Measurements from ENCODE around the gene ZFPM1.

ZFPM1 gene

DNA sequence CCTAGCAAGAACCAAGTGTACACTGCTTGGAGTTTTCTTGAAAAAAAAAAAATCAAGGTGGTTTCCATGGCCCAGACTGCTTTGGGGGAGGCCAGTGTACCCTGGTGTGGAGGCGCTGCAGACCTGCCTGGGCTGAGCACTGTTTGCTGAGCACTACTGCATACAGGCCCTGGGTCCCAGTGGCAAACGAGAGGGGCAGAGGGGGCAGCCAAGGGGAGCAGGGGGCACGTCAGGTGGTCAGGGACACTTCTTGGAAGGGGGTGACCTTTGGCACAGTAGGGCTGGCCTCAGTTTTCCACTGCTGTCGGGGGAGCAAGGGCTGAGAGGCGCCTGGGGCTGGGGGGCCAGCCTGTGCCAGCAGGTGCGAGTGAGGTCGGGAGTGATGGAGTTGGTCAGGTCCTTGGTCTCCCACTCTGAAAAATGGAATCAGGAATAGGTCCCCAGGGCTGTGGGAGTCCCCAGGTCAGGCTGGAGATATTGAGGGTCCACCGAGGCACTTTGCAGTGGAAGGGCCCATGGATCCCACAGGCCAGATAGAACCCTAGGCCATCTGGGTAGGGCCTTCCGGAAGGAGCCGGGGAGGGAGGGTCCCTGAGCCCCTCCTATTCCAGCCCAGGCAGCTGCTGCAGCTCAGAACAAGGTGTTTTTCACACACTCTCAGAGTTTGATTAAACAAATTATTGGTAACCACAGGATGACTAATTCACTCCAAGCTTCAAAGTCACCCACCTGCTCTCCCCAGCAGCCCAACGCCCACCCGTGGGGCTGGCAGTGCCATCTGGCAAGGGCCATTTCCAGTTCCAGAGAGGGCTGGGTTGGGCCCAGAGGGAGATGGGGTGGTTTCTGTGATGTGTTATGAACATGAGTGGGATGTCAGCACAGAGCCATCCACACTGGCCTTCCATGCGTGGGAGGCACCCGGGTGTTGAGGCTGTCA lies 3.5 kb downstream of the ZFPM1 start:
- Histone ChIP-seq H2BK120ac (ENCODE audit: insufficient read depth, low read length, poor library complexity) (no peak overlapping the region), H3K27ac (ENCODE audit: low read depth, low read length) (no peak overlapping the region), H3K14ac (ENCODE audit: low read length) (no peak overlapping the region), H3K18ac (ENCODE audit: low read length) (no peak overlapping the region), H2AFZ (ENCODE audit: insufficient read depth, low read length, poor library complexity) (no peak overlapping the region), H3K23ac (ENCODE audit: low read length) (no peak overlapping the region), H3K27me3 (ENCODE audit: insufficient read depth, low read length) (no peaks in the 10 kb centered on the region), H4K91ac (ENCODE audit: low read depth, low read length) (no peak overlapping the region), H2BK12ac (ENCODE audit: low read length) (no peak overlapping the region), H4K12ac (ENCODE audit: low read depth, low read length) (no peak overlapping the region), H3K9me3 (ENCODE audit: insufficient read depth, low read depth, low read length) (no peaks in the 10 kb centered on the region), H3K36me3 (ENCODE audit: control insufficient read depth in 1 of 2, insufficient read depth in 2 of 2, low read length in 2 of 2) (no peaks in the 10 kb centered on the region), H3K4me1 (ENCODE audit: control insufficient read depth in 1 of 2, insufficient read depth in 2 of 2, low read length in 2 of 2) (peaks cover 18 to 26% of the 10 kb centered on the region in 2 experiments), H2AK5ac (ENCODE audit: low read length) (no peak overlapping the region), H3K4ac (ENCODE audit: low read depth, low read length) (no peak overlapping the region), H4K8ac (ENCODE audit: low read depth, low read length) (no peak overlapping the region), H3K4me3 (ENCODE audit: low read depth, low read length) (no peak overlapping the region), H3K9ac (ENCODE audit: low read length) (no peak overlapping the region), H3K79me2 (ENCODE audit: control insufficient read depth, insufficient read depth, low read length, poor library complexity) (peaks cover 4% of the 10 kb centered on the region), H2BK5ac (ENCODE audit: low read depth, low read length, poor library complexity) (no peak overlapping the region), H3K4me2 (ENCODE audit: low read length) (peak overlapping the region; percentile 86), H3K79me1 (ENCODE audit: low read length) (peaks cover 11% of the 10 kb centered on the region)
- DNase-seq = no peak
- WGBS (ENCODE audit: extremely low coverage, insufficient coverage, insufficient read length) = no CpG with 5 or more reads among the region's 14 CpGs

GRCh38 chr16:88458039-88458772 lies 5.1 kb downstream of the ZFPM1 start:
- Histone ChIP-seq H2BK12ac (ENCODE audit: low read length) (no peak overlapping the region), H3K18ac (ENCODE audit: low read length) (no peak overlapping the region), H3K23ac (ENCODE audit: low read length) (no peak overlapping the region), H4K91ac (ENCODE audit: low read depth, low read length) (no peak overlapping the region), H3K79me1 (ENCODE audit: low read length) (peaks cover 11% of the 10 kb centered on the region), H3K9me3 (ENCODE audit: insufficient read depth, low read depth, low read length) (no peaks in the 10 kb centered on the region), H2AK5ac (ENCODE audit: low read length) (no peak overlapping the region), H3K79me2 (ENCODE audit: control insufficient read depth, insufficient read depth, low read length, poor library complexity) (peaks cover 4% of the 10 kb centered on the region), H4K12ac (ENCODE audit: low read depth, low read length) (no peak overlapping the region), H2AFZ (ENCODE audit: insufficient read depth, low read length, poor library complexity) (no peak overlapping the region), H3K4me3 (ENCODE audit: low read depth, low read length) (no peak overlapping the region), H3K4me1 (ENCODE audit: control insufficient read depth in 1 of 2, insufficient read depth in 2 of 2, low read length in 2 of 2) (peaks cover 16 to 22% of the 10 kb centered on the region in 2 experiments), H3K9ac (ENCODE audit: low read length) (no peak overlapping the region), H3K27ac (ENCODE audit: low read depth, low read length) (no peak overlapping the region), H3K36me3 (ENCODE audit: control insufficient read depth in 1 of 2, insufficient read depth in 2 of 2, low read length in 2 of 2) (no peaks in the 10 kb centered on the region), H3K4ac (ENCODE audit: low read depth, low read length) (no peak overlapping the region), H3K14ac (ENCODE audit: low read length) (no peak overlapping the region), H3K27me3 (ENCODE audit: insufficient read depth, low read length) (no peaks in the 10 kb centered on the region), H3K4me2 (ENCODE audit: low read length) (no peak overlapping the region), H2BK120ac (ENCODE audit: insufficient read depth, low read length, poor library complexity) (no peak overlapping the region), H2BK5ac (ENCODE audit: low read depth, low read length, poor library complexity) (no peak overlapping the region), H4K8ac (ENCODE audit: low read depth, low read length) (no peak overlapping the region)
- DNase-seq = no peak
- WGBS (ENCODE audit: extremely low coverage, insufficient coverage, insufficient read length) = no CpG with 5 or more reads among the region's 20 CpGs

DNA sequence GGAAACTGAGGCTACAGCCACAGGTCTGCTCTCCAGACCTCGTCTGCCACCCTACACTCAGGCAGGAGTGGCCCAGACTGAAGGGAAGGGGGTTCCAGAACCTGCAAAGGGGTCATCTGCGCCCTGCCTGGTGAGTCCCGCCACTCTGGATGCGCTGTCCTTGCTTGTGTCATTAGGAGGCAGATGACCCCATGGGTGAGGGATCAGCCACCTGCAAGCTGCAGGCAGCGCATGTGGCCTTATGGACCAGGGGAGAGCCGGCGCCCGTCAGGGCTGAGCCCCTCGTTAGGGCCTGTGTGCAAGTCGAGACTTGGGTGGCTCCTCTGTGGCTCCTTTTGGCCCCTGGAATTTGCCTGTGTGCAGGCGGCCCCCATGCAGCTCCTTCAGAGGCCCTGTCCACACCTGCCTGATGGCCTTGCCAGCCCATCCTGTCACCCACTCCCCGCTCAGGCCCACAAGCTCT lies 5.7 kb downstream of the ZFPM1 start:
- Histone ChIP-seq H4K91ac (ENCODE audit: low read depth, low read length) (no peak overlapping the region), H3K4me2 (ENCODE audit: low read length) (no peak overlapping the region), H3K27ac (ENCODE audit: low read depth, low read length) (no peak overlapping the region), H3K14ac (ENCODE audit: low read length) (no peak overlapping the region), H2BK120ac (ENCODE audit: insufficient read depth, low read length, poor library complexity) (no peak overlapping the region), H3K9me3 (ENCODE audit: insufficient read depth, low read depth, low read length) (no peaks in the 10 kb centered on the region), H3K4ac (ENCODE audit: low read depth, low read length) (no peak overlapping the region), H3K36me3 (ENCODE audit: control insufficient read depth in 1 of 2, insufficient read depth in 2 of 2, low read length in 2 of 2) (no peaks in the 10 kb centered on the region), H4K12ac (ENCODE audit: low read depth, low read length) (no peak overlapping the region), H3K4me1 (ENCODE audit: control insufficient read depth in 1 of 2, insufficient read depth in 2 of 2, low read length in 2 of 2) (peaks cover 16 to 22% of the 10 kb centered on the region in 2 experiments), H3K79me2 (ENCODE audit: control insufficient read depth, insufficient read depth, low read length, poor library complexity) (peaks cover 4% of the 10 kb centered on the region), H3K27me3 (ENCODE audit: insufficient read depth, low read length) (no peaks in the 10 kb centered on the region), H3K79me1 (ENCODE audit: low read length) (peaks cover 9% of the 10 kb centered on the region), H3K18ac (ENCODE audit: low read length) (no peak overlapping the region), H4K8ac (ENCODE audit: low read depth, low read length) (no peak overlapping the region), H3K23ac (ENCODE audit: low read length) (no peak overlapping the region), H2BK5ac (ENCODE audit: low read depth, low read length, poor library complexity) (no peak overlapping the region), H2BK12ac (ENCODE audit: low read length) (no peak overlapping the region), H2AFZ (ENCODE audit: insufficient read depth, low read length, poor library complexity) (no peak overlapping the region), H2AK5ac (ENCODE audit: low read length) (no peak overlapping the region), H3K9ac (ENCODE audit: low read length) (no peak overlapping the region), H3K4me3 (ENCODE audit: low read depth, low read length) (no peak overlapping the region)
- DNase-seq = no peak
- WGBS (ENCODE audit: extremely low coverage, insufficient coverage, insufficient read length) = no CpG with 5 or more reads among the region's 12 CpGs

DNA sequence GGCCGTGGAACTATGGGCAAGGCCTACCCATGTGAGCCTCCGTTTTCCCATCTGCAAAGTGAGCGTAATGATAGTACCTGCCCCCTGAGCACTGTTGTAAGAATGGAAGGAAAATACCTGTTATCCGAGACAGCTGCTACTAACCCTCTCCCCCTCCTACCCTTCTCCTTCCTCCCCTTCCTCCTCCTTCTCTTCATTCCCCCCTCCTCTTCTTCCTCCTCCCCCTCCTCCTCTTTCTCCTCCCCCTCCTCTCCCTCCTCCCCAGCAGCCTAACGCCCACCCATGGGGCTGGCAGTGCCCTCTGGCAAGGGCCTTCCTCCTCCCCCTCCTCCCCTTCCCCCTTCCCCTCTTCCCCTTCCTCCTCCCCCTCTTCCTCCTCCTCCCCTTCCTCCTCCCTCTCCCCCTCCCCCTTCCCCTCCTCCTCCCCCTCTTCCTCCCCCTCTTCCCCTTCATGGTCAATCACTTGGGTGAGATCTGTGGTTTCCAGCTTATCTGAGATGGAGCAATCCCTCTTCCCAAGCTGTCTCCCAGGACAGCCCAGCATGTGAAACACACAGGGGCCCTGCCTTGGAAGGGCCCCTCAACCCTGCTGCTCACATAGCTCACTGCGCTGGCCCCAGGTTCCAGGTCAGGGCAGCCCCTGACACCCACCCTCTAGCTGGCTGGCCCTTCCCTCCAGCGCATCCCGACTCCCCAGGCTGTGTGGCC lies 6.4 kb downstream of the ZFPM1 start:
- Histone ChIP-seq H3K4me2 (ENCODE audit: low read length) (no peak overlapping the region), H2AFZ (ENCODE audit: insufficient read depth, low read length, poor library complexity) (no peak overlapping the region), H4K12ac (ENCODE audit: low read depth, low read length) (no peak overlapping the region), H3K23ac (ENCODE audit: low read length) (no peak overlapping the region), H2BK5ac (ENCODE audit: low read depth, low read length, poor library complexity) (no peak overlapping the region), H3K79me1 (ENCODE audit: low read length) (peaks cover 3% of the 10 kb centered on the region), H3K4me3 (ENCODE audit: low read depth, low read length) (no peak overlapping the region), H3K36me3 (ENCODE audit: control insufficient read depth in 1 of 2, insufficient read depth in 2 of 2, low read length in 2 of 2) (no peaks in the 10 kb centered on the region), H3K27me3 (ENCODE audit: insufficient read depth, low read length) (no peaks in the 10 kb centered on the region), H2AK5ac (ENCODE audit: low read length) (no peak overlapping the region), H3K9me3 (ENCODE audit: insufficient read depth, low read depth, low read length) (no peaks in the 10 kb centered on the region), H4K8ac (ENCODE audit: low read depth, low read length) (no peak overlapping the region), H2BK12ac (ENCODE audit: low read length) (no peak overlapping the region), H3K4ac (ENCODE audit: low read depth, low read length) (no peak overlapping the region), H3K79me2 (ENCODE audit: control insufficient read depth, insufficient read depth, low read length, poor library complexity) (peaks cover 3% of the 10 kb centered on the region), H3K27ac (ENCODE audit: low read depth, low read length) (no peak overlapping the region), H3K9ac (ENCODE audit: low read length) (no peak overlapping the region), H3K4me1 (ENCODE audit: control insufficient read depth in 1 of 2, insufficient read depth in 2 of 2, low read length in 2 of 2) (peaks cover 16 to 17% of the 10 kb centered on the region in 2 experiments), H4K91ac (ENCODE audit: low read depth, low read length) (no peak overlapping the region), H3K14ac (ENCODE audit: low read length) (no peak overlapping the region), H2BK120ac (ENCODE audit: insufficient read depth, low read length, poor library complexity) (no peak overlapping the region), H3K18ac (ENCODE audit: low read length) (no peak overlapping the region)
- no CpG with 5 or more reads among the region's 8 CpGs for WGBS (ENCODE audit: extremely low coverage, insufficient coverage, insufficient read length)
- DNase-seq = no peak

All from trophoblast cell (in vitro differentiated cells and primary cell).